Upper lobe of left lung (tissue), 4 donors: ENCODE results near the gene OR1F1.

Experiments used
- POLR2AphosphoS5 ChIP-seq, 2 donors: sonication (generic); formaldehyde crosslinking; IDR thresholded peaks; one replicate each; pipeline ENCODE4 v1.5.1; 2017; ENCODE audit warnings: antibody characterized with exemption in 2 of 2
- TF ChIP-seq, protein P1 (sequence below), 6 experiments: fragments of 450-650 bp in 4 of 6; fragments of 200-600 bp in 2 of 6; sonication (generic) in 2 of 6; IDR thresholded peaks; one replicate each; pipeline ENCODE4 v1.5.1; 2016 to 2019; ENCODE audit warnings: antibody characterized with exemption in 6 of 6

DNA sequence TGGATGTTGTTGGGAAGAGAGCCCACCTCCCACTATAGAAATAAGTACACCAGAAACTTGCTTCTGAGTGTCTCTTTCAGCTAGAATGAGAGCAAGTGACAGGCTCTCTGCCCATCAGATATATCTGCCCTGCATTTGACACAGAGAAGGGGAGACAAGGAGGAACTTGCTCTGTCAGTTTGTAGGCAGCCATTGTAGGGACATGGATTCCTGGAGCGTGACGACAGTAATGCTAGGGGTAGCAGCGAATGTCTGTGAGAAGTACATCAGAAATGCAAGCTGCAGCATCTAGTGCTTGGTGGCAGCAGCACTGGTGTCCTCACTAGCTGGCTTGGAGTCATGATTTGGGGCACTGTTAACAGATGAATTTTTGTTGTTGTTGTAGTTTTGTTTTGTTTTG is 24.0 kb downstream of the OR1F1 start:
- TF ChIP-seq, protein P1, sequence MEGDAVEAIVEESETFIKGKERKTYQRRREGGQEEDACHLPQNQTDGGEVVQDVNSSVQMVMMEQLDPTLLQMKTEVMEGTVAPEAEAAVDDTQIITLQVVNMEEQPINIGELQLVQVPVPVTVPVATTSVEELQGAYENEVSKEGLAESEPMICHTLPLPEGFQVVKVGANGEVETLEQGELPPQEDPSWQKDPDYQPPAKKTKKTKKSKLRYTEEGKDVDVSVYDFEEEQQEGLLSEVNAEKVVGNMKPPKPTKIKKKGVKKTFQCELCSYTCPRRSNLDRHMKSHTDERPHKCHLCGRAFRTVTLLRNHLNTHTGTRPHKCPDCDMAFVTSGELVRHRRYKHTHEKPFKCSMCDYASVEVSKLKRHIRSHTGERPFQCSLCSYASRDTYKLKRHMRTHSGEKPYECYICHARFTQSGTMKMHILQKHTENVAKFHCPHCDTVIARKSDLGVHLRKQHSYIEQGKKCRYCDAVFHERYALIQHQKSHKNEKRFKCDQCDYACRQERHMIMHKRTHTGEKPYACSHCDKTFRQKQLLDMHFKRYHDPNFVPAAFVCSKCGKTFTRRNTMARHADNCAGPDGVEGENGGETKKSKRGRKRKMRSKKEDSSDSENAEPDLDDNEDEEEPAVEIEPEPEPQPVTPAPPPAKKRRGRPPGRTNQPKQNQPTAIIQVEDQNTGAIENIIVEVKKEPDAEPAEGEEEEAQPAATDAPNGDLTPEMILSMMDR (IDR thresholded peaks at IDR 0.05) = no peak
- no peak for TF ChIP-seq POLR2AphosphoS5 (IDR thresholded peaks at IDR 0.05)
